ENCODE data around the gene TMEM271.

GRCh38 chr4:569958-570667 lies 6.0 kb downstream of the TMEM271 start:
- TF ChIP-seq BHLHE40 (IDR thresholded peaks at IDR 0.05; ENCODE audit: borderline replicate concordance), result no peak
- TF ChIP-seq HDGF (IDR thresholded peaks at IDR 0.05; ENCODE audit: borderline replicate concordance), result no peak
- no peak for TF ChIP-seq TARDBP (IDR thresholded peaks at IDR 0.05)
- TF ChIP-seq FOXA1 (IDR thresholded peaks at IDR 0.05), result no peak
- no peak for TF ChIP-seq LEF1 (IDR thresholded peaks at IDR 0.05; ENCODE audit: borderline replicate concordance)
- no peak for TF ChIP-seq SP1 (IDR thresholded peaks at IDR 0.05)
- no peak for TF ChIP-seq CTBP1 (IDR thresholded peaks at IDR 0.05; ENCODE audit: borderline replicate concordance)
- TF ChIP-seq ZNF384 (IDR thresholded peaks at IDR 0.05), result no peak
- no peak for TF ChIP-seq SUZ12 (IDR thresholded peaks at IDR 0.05)
- no peak for TF ChIP-seq ELF4 (IDR thresholded peaks at IDR 0.05)
- no peak for TF ChIP-seq FOXM1 (IDR thresholded peaks at IDR 0.05; ENCODE audit: borderline replicate concordance)
- no peak for TF ChIP-seq NFRKB (IDR thresholded peaks at IDR 0.05)
- TF ChIP-seq FOXK2 (IDR thresholded peaks at IDR 0.05), result no peak
